GM12873 (cell line): Measurements from ENCODE around the gene POU4F1.

Experiments used
- TF ChIP-seq, protein P1 (sequence below): IDR thresholded peaks from 2 replicates; pipeline ENCODE4 v1.5.1; 2012; ENCODE audit warnings: low read depth, mild to moderate bottlenecking, moderate library complexity, low read length, control low read depth; ENCODE audit not compliant: insufficient read depth; ENCODE audit errors: missing control alignments

POU4F1 gene

DNA sequence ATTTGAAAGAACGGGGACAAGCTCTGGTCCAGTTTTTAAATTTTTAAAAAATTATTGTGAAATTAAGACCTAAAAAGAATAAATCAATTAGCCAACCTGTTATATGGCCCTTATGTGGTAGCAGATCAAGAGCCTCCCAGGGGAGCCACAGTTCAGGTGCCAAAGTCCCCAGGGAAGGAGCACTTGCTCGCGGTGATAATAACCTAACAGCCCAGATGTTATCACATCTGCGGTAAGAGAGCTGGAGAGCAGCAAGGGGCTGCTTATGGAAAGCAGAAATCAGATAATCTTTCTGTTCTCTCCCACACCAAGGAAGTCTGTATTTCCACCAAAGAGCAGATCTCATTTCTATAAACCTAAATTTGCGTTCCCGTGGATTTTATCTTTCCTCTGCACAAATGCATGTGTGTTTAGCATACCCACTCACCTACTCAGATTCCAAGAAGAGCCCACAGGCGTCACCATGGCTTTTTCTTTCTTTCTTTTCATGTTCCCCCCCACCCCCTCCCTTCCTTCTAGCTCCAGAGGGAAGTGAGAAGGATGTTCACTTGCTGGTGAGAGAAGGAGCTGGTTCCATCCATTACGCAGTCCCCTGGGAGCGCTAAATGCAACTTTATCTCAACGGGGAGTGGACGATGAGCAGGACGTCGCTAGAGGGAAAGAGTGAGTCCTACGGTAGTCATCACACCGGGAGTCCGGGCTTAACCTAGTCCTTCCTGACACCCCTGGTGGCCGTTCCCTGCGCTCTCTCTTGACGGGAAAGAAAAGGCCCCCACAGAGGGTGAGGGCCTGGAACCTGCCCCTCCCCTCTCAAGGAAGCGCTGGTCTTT lies 1.6 kb upstream of the POU4F1 start:
- TF ChIP-seq, protein P1, sequence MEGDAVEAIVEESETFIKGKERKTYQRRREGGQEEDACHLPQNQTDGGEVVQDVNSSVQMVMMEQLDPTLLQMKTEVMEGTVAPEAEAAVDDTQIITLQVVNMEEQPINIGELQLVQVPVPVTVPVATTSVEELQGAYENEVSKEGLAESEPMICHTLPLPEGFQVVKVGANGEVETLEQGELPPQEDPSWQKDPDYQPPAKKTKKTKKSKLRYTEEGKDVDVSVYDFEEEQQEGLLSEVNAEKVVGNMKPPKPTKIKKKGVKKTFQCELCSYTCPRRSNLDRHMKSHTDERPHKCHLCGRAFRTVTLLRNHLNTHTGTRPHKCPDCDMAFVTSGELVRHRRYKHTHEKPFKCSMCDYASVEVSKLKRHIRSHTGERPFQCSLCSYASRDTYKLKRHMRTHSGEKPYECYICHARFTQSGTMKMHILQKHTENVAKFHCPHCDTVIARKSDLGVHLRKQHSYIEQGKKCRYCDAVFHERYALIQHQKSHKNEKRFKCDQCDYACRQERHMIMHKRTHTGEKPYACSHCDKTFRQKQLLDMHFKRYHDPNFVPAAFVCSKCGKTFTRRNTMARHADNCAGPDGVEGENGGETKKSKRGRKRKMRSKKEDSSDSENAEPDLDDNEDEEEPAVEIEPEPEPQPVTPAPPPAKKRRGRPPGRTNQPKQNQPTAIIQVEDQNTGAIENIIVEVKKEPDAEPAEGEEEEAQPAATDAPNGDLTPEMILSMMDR = peak; percentile 10

DNA sequence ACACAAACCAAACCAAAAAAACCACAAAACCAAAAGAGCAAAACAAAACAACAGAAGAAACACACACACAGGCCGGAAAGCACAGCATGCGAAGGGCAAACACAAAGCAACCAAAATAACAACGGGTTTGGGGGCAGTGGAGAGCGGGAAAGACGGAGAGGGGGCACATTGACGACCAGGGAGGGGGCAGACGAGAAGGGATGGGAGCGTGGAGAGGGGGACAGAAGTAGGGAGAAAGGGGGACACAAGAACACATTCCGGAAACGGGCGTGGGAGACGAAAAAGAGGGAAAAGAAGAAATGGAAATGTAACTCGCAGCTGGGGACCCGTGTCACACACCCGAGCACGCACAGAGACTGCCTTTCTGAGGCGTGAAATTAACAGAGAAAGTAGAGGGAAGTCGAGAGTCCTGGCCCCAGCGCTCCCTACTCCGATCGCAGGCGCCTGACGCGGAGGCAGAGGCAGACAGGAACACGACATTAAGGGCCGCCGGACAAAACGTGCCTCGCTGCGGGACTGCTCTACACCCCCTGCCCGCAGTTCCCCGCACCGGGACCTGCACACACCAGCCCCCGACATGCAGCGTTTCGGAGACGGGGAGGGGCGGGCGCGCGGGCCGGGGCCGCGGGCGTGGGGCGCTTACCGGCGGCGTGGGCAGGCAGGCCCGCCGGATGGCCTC lies 652 bp downstream of the POU4F1 start:
- TF ChIP-seq, protein P1 = no peak

DNA sequence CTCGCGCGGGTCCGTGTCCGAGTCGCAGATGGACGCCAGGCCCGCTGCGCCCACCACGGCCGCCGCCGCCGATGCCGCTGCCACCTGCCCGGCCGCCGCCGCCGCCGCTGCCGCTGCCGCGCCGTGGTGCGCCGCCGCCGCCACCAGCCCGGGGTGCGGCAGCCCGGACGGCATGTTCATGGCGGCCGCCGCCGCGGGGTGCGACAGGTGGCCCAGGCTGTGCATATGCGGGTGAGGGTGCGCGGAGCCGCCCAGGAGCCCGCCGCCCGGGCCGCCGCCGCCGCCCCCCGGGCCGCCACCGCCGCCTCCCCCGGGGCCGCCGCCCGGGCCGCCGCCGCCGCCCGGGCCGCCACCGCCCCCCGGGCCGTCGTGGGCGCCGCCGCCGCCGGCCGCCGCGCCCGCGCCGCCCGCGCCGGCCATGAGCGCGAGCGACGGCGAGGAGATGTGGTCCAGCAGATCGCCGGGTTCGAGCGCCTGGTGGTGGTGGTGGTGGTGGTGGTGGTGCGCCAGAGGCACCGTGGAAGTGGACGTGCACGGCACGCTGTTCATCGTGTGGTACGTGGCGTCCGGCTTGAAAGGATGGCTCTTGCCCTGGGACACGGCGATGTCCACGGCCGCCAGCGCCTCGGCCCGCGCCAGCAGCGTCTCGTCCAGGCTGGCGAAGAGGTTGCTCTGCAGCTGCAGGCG lies 1.3 kb downstream of the POU4F1 start:
- TF ChIP-seq, protein P1 = no peak

DNA sequence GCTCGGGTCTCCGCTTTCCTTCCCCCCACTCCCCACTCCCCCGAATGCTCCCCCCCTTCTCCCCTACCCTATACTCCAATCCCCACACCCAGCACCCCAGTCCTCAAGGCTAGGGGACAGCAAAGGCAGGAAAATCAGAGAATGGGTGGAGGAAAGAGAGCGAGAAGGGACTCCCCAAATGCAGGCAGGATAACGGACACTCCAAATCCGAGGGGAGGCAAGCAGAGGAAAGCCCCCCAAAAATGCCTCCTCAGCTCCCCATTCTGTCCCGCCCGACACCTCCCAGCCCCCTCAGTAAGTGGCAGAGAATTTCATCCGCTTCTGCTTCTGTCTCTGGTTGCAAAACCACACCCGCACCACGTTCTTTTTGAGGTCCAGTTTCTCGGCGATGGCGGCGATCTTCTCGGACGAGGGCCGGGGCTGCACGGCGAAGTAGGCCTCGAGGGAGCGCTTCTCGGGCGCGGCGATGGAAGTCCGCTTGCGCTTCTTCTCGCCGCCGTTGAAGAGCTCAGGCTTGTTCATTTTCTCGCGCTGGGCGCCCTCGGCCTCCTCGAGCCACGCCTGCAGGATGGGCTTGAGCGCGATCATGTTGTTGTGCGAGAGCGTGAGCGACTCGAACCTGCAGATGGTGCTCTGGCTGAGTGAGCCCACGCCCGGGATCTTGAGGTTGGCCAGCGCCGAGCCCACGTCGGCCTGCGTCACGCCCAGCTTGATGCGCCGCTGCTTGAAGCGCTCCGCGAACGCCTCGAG lies 2.1 kb downstream of the POU4F1 start:
- TF ChIP-seq, protein P1 = no peak

DNA sequence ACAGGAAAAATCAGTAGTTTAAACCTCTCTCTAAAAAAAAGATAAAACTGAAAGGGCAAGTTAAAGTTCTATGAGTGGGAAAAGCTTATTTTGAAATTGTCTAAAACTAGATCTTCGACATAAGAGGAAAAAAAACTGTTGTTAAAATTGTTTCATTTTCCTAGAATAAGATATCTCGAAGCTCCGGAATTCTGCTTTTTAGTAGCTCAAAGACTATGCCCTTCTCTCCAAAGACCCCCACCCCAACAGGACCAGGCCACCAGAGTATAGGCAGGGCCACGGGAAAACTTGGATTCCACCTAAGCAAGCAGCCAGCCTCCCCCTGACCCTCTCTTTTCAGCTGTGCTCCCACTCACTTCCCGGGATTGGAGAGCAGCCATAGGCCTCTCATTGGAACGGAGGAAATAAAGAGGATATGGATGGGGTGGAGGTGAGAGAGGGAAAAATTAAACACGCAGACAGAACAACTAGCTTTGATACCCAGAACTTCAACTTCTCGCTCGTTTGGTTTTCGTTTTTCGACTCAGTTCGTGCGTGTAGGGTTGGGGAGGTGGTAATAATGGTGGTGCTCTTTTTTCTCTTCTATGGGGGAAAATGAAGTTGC lies 3.0 kb downstream of the POU4F1 start:
- TF ChIP-seq, protein P1 = no peak

DNA sequence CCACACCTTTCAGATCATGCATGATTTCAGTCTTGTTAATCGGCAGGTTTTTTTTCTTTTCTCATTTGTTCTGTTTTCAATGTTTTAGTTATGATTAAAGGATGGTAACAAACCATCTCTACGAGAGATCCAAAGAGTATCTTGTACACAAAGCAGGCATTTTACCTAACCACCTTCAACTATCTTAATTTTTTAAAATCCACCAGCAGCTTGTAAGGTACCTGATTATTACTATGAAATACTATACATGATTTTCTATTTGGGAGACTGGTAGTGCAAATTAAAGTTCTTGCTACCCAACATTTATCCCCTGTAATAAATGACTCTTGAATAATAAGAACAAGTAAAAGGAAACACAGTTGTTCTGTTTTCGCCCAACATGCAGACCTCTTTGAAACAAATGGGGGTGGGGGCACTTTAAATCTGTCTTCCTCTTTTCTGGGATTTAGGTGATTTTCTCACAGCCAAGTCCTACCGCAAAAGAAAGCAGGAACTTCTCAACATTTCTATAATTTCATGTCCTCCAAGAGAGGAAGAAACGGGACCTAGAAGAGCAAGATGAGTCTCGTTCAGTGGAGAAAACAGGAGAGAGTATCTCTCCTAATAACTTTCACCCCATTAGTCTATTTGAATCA lies 3.6 kb downstream of the POU4F1 start:
- TF ChIP-seq, protein P1 = no peak
